ENCODE measurements around the gene TET2. TPM values are rescaled to one million over a fixed set of nuclear protein-coding genes. Genes with fewer than 3 reads are reported as not detected.

TET2 gene
- polyA plus RNA-seq, 6 donors from 2014 or later, result 8.2 to 34.5 (median 27.7) TPM

GRCh38 chr4:105196523-105197145 lies 50.0 kb downstream of the TET2 start:
- no peaks in the 10 kb centered on the region for H3K9me3 Mint-ChIP-seq
- peaks cover 24 to 38% (median 29%) of the 10 kb centered on the region in 3 donors for H3K4me1 Mint-ChIP-seq
- peak overlapping the region in 3 of 6 donors; percentile 1 to 40 (median 15) for H3K27ac Mint-ChIP-seq
- H3K27me3 Mint-ChIP-seq, result no peaks in the 10 kb centered on the region
- peak; percentile 96 to 97 for ATAC-seq (ENCODE audit: low read depth in 2 of 2)
- DNase-seq, result peak; percentile 31
- peak overlapping the region in 7 of 8 donors; percentile 21 to 79 (median 48) for H3K4me3 Mint-ChIP-seq
- no peaks in the 10 kb centered on the region for H3K36me3 Mint-ChIP-seq

GRCh38 chr4:105197777-105198176 lies 51.1 kb downstream of the TET2 start:
- no peaks in the 10 kb centered on the region for H3K9me3 Mint-ChIP-seq
- DNase-seq, result no peak
- H3K4me1 Mint-ChIP-seq, result peaks cover 20 to 34% (median 25%) of the 10 kb centered on the region in 3 donors
- H3K27me3 Mint-ChIP-seq, result no peaks in the 10 kb centered on the region
- ATAC-seq (ENCODE audit: low read depth in 2 of 2), result no peak
- no peak overlapping the region for H3K4me3 Mint-ChIP-seq
- H3K27ac Mint-ChIP-seq, result peak overlapping the region in 1 of 6 donors; percentile 29
- no peaks in the 10 kb centered on the region for H3K36me3 Mint-ChIP-seq

- Mint-ChIP-seq H3K27me3 (no peaks in the 10 kb centered on the region), H3K4me3 (no peak overlapping the region), H3K4me1 (peaks cover 17 to 31% (median 25%) of the 10 kb centered on the region in 3 donors), H3K27ac (no peak overlapping the region), H3K36me3 (no peaks in the 10 kb centered on the region), H3K9me3 (no peaks in the 10 kb centered on the region)
- ATAC-seq (ENCODE audit: low read depth in 2 of 2), result no peak
- no peak for DNase-seq
Observed at GRCh38 chr4:105198541-105198940, 51.9 kb downstream of the TET2 start.

GRCh38 chr4:105206214-105206613 lies 59.5 kb downstream of the TET2 start:
- Mint-ChIP-seq H3K36me3 (peaks cover 9 to 15% of the 10 kb centered on the region in 2 donors), H3K27ac (peak overlapping the region in 1 of 6 donors; percentile 56), H3K27me3 (no peaks in the 10 kb centered on the region), H3K9me3 (no peaks in the 10 kb centered on the region), H3K4me1 (peaks cover 19 to 26% (median 23%) of the 10 kb centered on the region in 3 donors), H3K4me3 (no peak overlapping the region)
- no peak for DNase-seq
- ATAC-seq (ENCODE audit: low read depth in 2 of 2), result no peak

GRCh38 chr4:105207386-105207785 lies 60.7 kb downstream of the TET2 start:
- Mint-ChIP-seq H3K36me3 (peaks cover 9 to 15% of the 10 kb centered on the region in 2 donors), H3K9me3 (no peaks in the 10 kb centered on the region), H3K4me1 (peaks cover 19 to 30% (median 27%) of the 10 kb centered on the region in 3 donors), H3K27ac (no peak overlapping the region), H3K4me3 (no peak overlapping the region), H3K27me3 (no peaks in the 10 kb centered on the region)
- ATAC-seq (ENCODE audit: low read depth in 2 of 2), result no peak
- DNase-seq, result no peak

GRCh38 chr4:105208561-105208960 lies 61.9 kb downstream of the TET2 start:
- Mint-ChIP-seq H3K27ac (no peak overlapping the region), H3K36me3 (peaks cover 9 to 15% of the 10 kb centered on the region in 2 donors), H3K4me3 (no peak overlapping the region), H3K9me3 (no peaks in the 10 kb centered on the region), H3K27me3 (no peaks in the 10 kb centered on the region), H3K4me1 (peaks cover 19 to 30% (median 27%) of the 10 kb centered on the region in 3 donors)
- DNase-seq, result no peak
- no peak for ATAC-seq (ENCODE audit: low read depth in 2 of 2)

GRCh38 chr4:105210916-105211315 lies 64.2 kb downstream of the TET2 start:
- ATAC-seq (ENCODE audit: low read depth in 2 of 2) (peak; percentile 58), DNase-seq (no peak)
- Mint-ChIP-seq H3K27me3 (no peaks in the 10 kb centered on the region), H3K4me3 (no peak overlapping the region), H3K9me3 (no peaks in the 10 kb centered on the region), H3K27ac (peak overlapping the region in 3 of 6 donors; percentile 8 to 39 (median 24)), H3K36me3 (peaks cover 8 to 13% of the 10 kb centered on the region in 2 donors), H3K4me1 (peaks cover 18 to 34% (median 27%) of the 10 kb centered on the region in 3 donors)

- Mint-ChIP-seq H3K27ac (peak overlapping the region in 2 of 6 donors; percentile 30 to 32), H3K9me3 (no peaks in the 10 kb centered on the region), H3K36me3 (peaks cover 7 to 17% of the 10 kb centered on the region in 2 donors), H3K27me3 (no peaks in the 10 kb centered on the region), H3K4me1 (peaks cover 17 to 25% (median 25%) of the 10 kb centered on the region in 3 donors), H3K4me3 (no peak overlapping the region)
- ATAC-seq (ENCODE audit: low read depth in 2 of 2) (no peak), DNase-seq (no peak)
Observed at GRCh38 chr4:105215609-105216313, 69.1 kb downstream of the TET2 start.

GRCh38 chr4:105225500-105225899 lies 78.8 kb downstream of the TET2 start:
- H3K27me3 Mint-ChIP-seq, result no peaks in the 10 kb centered on the region
- no peak overlapping the region for H3K4me3 Mint-ChIP-seq
- ATAC-seq (ENCODE audit: low read depth in 2 of 2) (no peak), DNase-seq (no peak)
- H3K4me1 Mint-ChIP-seq, result peaks cover 8 to 28% (median 11%) of the 10 kb centered on the region in 3 donors
- H3K36me3 Mint-ChIP-seq, result no peaks in the 10 kb centered on the region
- peak overlapping the region in 1 of 6 donors; percentile 71 for H3K27ac Mint-ChIP-seq
- peaks cover 0 to 4% (median 0%) of the 10 kb centered on the region in 7 donors for H3K9me3 Mint-ChIP-seq

- H3K4me3 Mint-ChIP-seq, result no peak overlapping the region
- H3K27ac Mint-ChIP-seq, result no peak overlapping the region
Observed at GRCh38 chr4:105227054-105227453, 80.4 kb downstream of the TET2 start.

GRCh38 chr4:105230287-105230686 lies 83.6 kb downstream of the TET2 start:
- no peaks in the 10 kb centered on the region for H3K27me3 Mint-ChIP-seq
- H3K9me3 Mint-ChIP-seq, result peaks cover 0 to 2% (median 0%) of the 10 kb centered on the region in 7 donors
- H3K4me1 Mint-ChIP-seq, result peaks cover 25 to 35% (median 32%) of the 10 kb centered on the region in 3 donors
- no peak overlapping the region for H3K27ac Mint-ChIP-seq
- peaks cover 18 to 25% of the 10 kb centered on the region in 2 donors for H3K36me3 Mint-ChIP-seq
- DNase-seq (no peak), ATAC-seq (ENCODE audit: low read depth in 2 of 2) (no peak)
- H3K4me3 Mint-ChIP-seq, result no peak overlapping the region

More at GRCh38 chr4:105227054-105227453, 80.4 kb downstream of the TET2 start:
- no peak for DNase-seq
- peaks cover 0 to 2% of the 10 kb centered on the region in 2 donors for H3K36me3 Mint-ChIP-seq
- ATAC-seq (ENCODE audit: low read depth in 2 of 2), result no peak
- H3K4me1 Mint-ChIP-seq, result peaks cover 8 to 25% (median 8%) of the 10 kb centered on the region in 3 donors
- peaks cover 0 to 4% (median 1%) of the 10 kb centered on the region in 7 donors for H3K9me3 Mint-ChIP-seq
- no peaks in the 10 kb centered on the region for H3K27me3 Mint-ChIP-seq

- Mint-ChIP-seq H3K4me1 (peaks cover 41 to 44% (median 44%) of the 10 kb centered on the region in 3 donors), H3K36me3 (peaks cover 26 to 35% of the 10 kb centered on the region in 2 donors), H3K27me3 (no peaks in the 10 kb centered on the region), H3K27ac (peak overlapping the region in 1 of 6 donors; percentile 52), H3K4me3 (no peak overlapping the region), H3K9me3 (peaks cover 0 to 4% (median 0%) of the 10 kb centered on the region in 7 donors)
- DNase-seq (no peak), ATAC-seq (ENCODE audit: low read depth in 2 of 2) (no peak)
Observed at GRCh38 chr4:105232374-105232773, 85.7 kb downstream of the TET2 start.

GRCh38 chr4:105234582-105234981 lies 87.9 kb downstream of the TET2 start:
- H3K4me1 Mint-ChIP-seq, result peaks cover 43 to 53% (median 44%) of the 10 kb centered on the region in 3 donors
- DNase-seq, result no peak
- peaks cover 29 to 35% of the 10 kb centered on the region in 2 donors for H3K36me3 Mint-ChIP-seq
- ATAC-seq (ENCODE audit: low read depth in 2 of 2), result no peak
- H3K9me3 Mint-ChIP-seq, result peaks cover 0 to 4% (median 0%) of the 10 kb centered on the region in 7 donors
- peak overlapping the region in 3 of 6 donors; percentile 64 to 88 (median 75) for H3K27ac Mint-ChIP-seq
- no peaks in the 10 kb centered on the region for H3K27me3 Mint-ChIP-seq
- peak overlapping the region in 4 of 8 donors; percentile 5 to 74 (median 54) for H3K4me3 Mint-ChIP-seq

Measured in naive B cell (primary cell).